IMR-90 (cell line): ENCODE results near the gene HSPG2. TPM values are rescaled to one million over a fixed set of nuclear protein-coding genes. Genes with fewer than 3 reads are reported as not detected.

Source experiments
- ATAC-seq: fragments of 200-7000 bp; cut with Tn5 transposase; 2 replicates; pipeline ENCODE4 v1.9.1; 2020; ENCODE audit warnings: low read depth, mild to moderate bottlenecking, moderate library complexity
- BruUV-seq: library from RNA; stranded (reverse); fragments of 400-500 nt; replicated peaks from 2 replicates; lab custom pipeline; 2021; lab: Mats Ljungman, UMichigan
- CTCF ChIA-PET: fragments of 300-600 bp; formaldehyde crosslinking; extraction: SDS; loops from one replicate; lab custom pipeline; 2021; ENCODE audit warnings: antibody characterized with exemption; lab: Yijun Ruan, JAX
- POLR2A ChIA-PET: fragments of 300-600 bp; sonication (Branson Sonifier 250); formaldehyde crosslinking; loops from one replicate; lab custom pipeline; 2022; ENCODE audit warnings: antibody characterized with exemption; ENCODE audit not compliant: unreplicated experiment; lab: Charles Lee
- DNase-seq: peaks from one replicate; pipeline ENCODE4 v3.0.0; 2013
- H2AFZ ChIP-seq: replicated peaks from 2 replicates; pipeline ENCODE3; 2013; ENCODE audit warnings: low read length, mild to moderate bottlenecking; ENCODE audit not compliant: poor library complexity
- H2AK5ac ChIP-seq: 2 replicates; pipeline ENCODE4 v1.6.1; 2013; ENCODE audit warnings: low read depth, low read length, inconsistent platforms
- H2AK9ac ChIP-seq: replicated peaks from 2 replicates; pipeline ENCODE3; 2013; ENCODE audit warnings: mild to moderate bottlenecking, low read depth, low read length, moderate library complexity; ENCODE audit not compliant: poor library complexity
- H2BK120ac ChIP-seq: 2 replicates; pipeline ENCODE4 v1.6.1; 2013; ENCODE audit warnings: low read depth, low read length, inconsistent platforms
- H2BK15ac ChIP-seq: 3 replicates; pipeline ENCODE4 v1.6.1; 2013; ENCODE audit warnings: low read depth, low read length, inconsistent platforms
- H2BK20ac ChIP-seq: 2 replicates; pipeline ENCODE4 v1.6.1; 2013; ENCODE audit warnings: low read depth, mild to moderate bottlenecking, inconsistent platforms, low read length, moderate library complexity
- H2BK5ac ChIP-seq: 2 replicates; pipeline ENCODE4 v1.6.1; 2013; ENCODE audit warnings: mild to moderate bottlenecking, low read depth, low read length, inconsistent platforms; ENCODE audit not compliant: poor library complexity, severe bottlenecking
- H3K14ac ChIP-seq: replicated peaks from 2 replicates; pipeline ENCODE4 v1.6.1; 2013; ENCODE audit warnings: low read depth, low read length, inconsistent platforms
- H3K18ac ChIP-seq: 2 replicates; pipeline ENCODE4 v1.6.1; 2013; ENCODE audit warnings: low read depth, low read length, control low read depth
- H3K23ac ChIP-seq: 2 replicates; pipeline ENCODE4 v1.6.1; 2013; ENCODE audit warnings: low read depth, low read length, inconsistent platforms
- H3K27ac ChIP-seq: 2 replicates; pipeline ENCODE4 v1.5.1; 2013; ENCODE audit warnings: mild to moderate bottlenecking, control low read depth, low read length; ENCODE audit not compliant: insufficient read depth
- H3K27me3 ChIP-seq: 2 replicates; pipeline ENCODE4 v1.6.1; 2013; ENCODE audit warnings: low read length; ENCODE audit not compliant: control insufficient read depth, insufficient read depth
- H3K36me3 ChIP-seq: 2 replicates; pipeline ENCODE4 v1.6.1; 2013; ENCODE audit warnings: low read length, mixed read lengths; ENCODE audit not compliant: control insufficient read depth, insufficient read depth
- H3K4ac ChIP-seq: 2 replicates; pipeline ENCODE4 v1.6.1; 2013; ENCODE audit warnings: low read depth, low read length, inconsistent platforms
- H3K4me1 ChIP-seq: 2 replicates; pipeline ENCODE4 v1.6.1; 2013; ENCODE audit warnings: low read length, mixed read lengths; ENCODE audit not compliant: control insufficient read depth, insufficient read depth
- H3K4me2 ChIP-seq: 2 replicates; pipeline ENCODE4 v1.6.1; 2013; ENCODE audit warnings: low read depth, mild to moderate bottlenecking, control low read depth, low read length, moderate library complexity
- H3K4me3 ChIP-seq: 2 replicates; pipeline ENCODE4 v1.5.1; 2013; ENCODE audit warnings: low read depth, mild to moderate bottlenecking, control low read depth, low read length, moderate library complexity; ENCODE audit not compliant: insufficient read depth
- H3K56ac ChIP-seq: 2 replicates; pipeline ENCODE4 v1.6.1; 2013; ENCODE audit warnings: low read length, inconsistent platforms; ENCODE audit not compliant: insufficient read depth; ENCODE audit errors: extremely low read depth
- H3K79me1 ChIP-seq, 2 experiments: 2 replicates each; pipeline ENCODE4 v1.6.1; 2013; ENCODE audit warnings: low read length in 2 of 2, inconsistent platforms in 1 of 2, low read depth in 1 of 2
- H3K9ac ChIP-seq: 2 replicates; pipeline ENCODE4 v1.6.1; 2013; ENCODE audit warnings: low read depth, low read length, control low read depth
- H3K9me1 ChIP-seq: 2 replicates; pipeline ENCODE4 v1.6.1; 2013; ENCODE audit warnings: low read length, inconsistent platforms; ENCODE audit not compliant: insufficient read depth
- H3K9me3 ChIP-seq: 2 replicates; pipeline ENCODE4 v1.6.1; 2013; ENCODE audit warnings: low read length; ENCODE audit not compliant: control insufficient read depth, insufficient read depth
- H4K20me1 ChIP-seq: 2 replicates; pipeline ENCODE4 v1.6.1; 2013; ENCODE audit warnings: low read length, inconsistent platforms; ENCODE audit not compliant: insufficient read depth
- H4K5ac ChIP-seq: 2 replicates; pipeline ENCODE4 v1.6.1; 2013; ENCODE audit warnings: mild to moderate bottlenecking, low read depth, low read length, control low read depth
- H4K8ac ChIP-seq, 2 experiments: 2 replicates each; pipeline ENCODE4 v1.6.1; 2013; ENCODE audit warnings: low read depth in 2 of 2, low read length in 2 of 2, control low read depth in 1 of 2, inconsistent platforms in 1 of 2
- H4K91ac ChIP-seq: 2 replicates; pipeline ENCODE4 v1.6.1; 2013; ENCODE audit warnings: low read depth, low read length, inconsistent platforms; ENCODE audit not compliant: insufficient read depth
- BHLHE40 ChIP-seq: fragments of 150-350 bp; IDR thresholded peaks from 2 replicates; pipeline ENCODE4 v1.6.1; 2016; ENCODE audit warnings: mild to moderate bottlenecking, low read depth, low read length
- CEBPB ChIP-seq: IDR thresholded peaks from 2 replicates; pipeline ENCODE4 v1.6.1; 2012; ENCODE audit warnings: low read depth, low read length, improper control_type of control experiment
- CHD1 ChIP-seq: IDR thresholded peaks from 2 replicates; pipeline ENCODE4 v1.6.1; 2012; ENCODE audit warnings: low read depth, low read length, improper control_type of control experiment
- CTCF ChIP-seq: conservative IDR thresholded peaks from 2 replicates; pipeline ENCODE4 v1.5.1; 2012; ENCODE audit warnings: mild to moderate bottlenecking, low read depth, low read length, improper control_type of control experiment
- ELK1 ChIP-seq: fragments of 150-350 bp; IDR thresholded peaks from 2 replicates; pipeline ENCODE4 v1.6.1; 2016; ENCODE audit warnings: low read depth, mild to moderate bottlenecking, low read length, moderate library complexity, borderline replicate concordance
- FOS ChIP-seq: fragments of 150-350 bp; IDR thresholded peaks from 2 replicates; pipeline ENCODE4 v1.6.1; 2016; ENCODE audit warnings: low read depth, low read length
- MAFK ChIP-seq: IDR thresholded peaks from 2 replicates; pipeline ENCODE4 v1.6.1; 2012; ENCODE audit warnings: low read depth, low read length, improper control_type of control experiment
- MAZ ChIP-seq: IDR thresholded peaks from 2 replicates; pipeline ENCODE4 v1.6.1; 2012; ENCODE audit warnings: low read depth, mild to moderate bottlenecking, low read length, improper control_type of control experiment, moderate library complexity, borderline replicate concordance
- MXI1 ChIP-seq: IDR thresholded peaks from 2 replicates; pipeline ENCODE4 v1.6.1; 2012; ENCODE audit warnings: low read depth, mild to moderate bottlenecking, low read length, moderate library complexity, borderline replicate concordance
- NFE2L2 ChIP-seq: fragments of 150-350 bp; IDR thresholded peaks from 2 replicates; pipeline ENCODE4 v1.6.1; 2016; ENCODE audit warnings: low read depth, mild to moderate bottlenecking, low read length
- POLR2A ChIP-seq: IDR thresholded peaks from 2 replicates; pipeline ENCODE4 v1.6.1; 2012; ENCODE audit warnings: mild to moderate bottlenecking, low read depth, low read length
- RAD21 ChIP-seq: IDR thresholded peaks from 2 replicates; pipeline ENCODE4 v1.6.1; 2012; ENCODE audit warnings: low read length, improper control_type of control experiment
- RCOR1 ChIP-seq: IDR thresholded peaks from 2 replicates; pipeline ENCODE4 v1.6.1; 2012; ENCODE audit warnings: mild to moderate bottlenecking, low read length, improper control_type of control experiment; ENCODE audit not compliant: insufficient replicate concordance
- RFX5 ChIP-seq: IDR thresholded peaks from 2 replicates; pipeline ENCODE4 v1.8.0; 2012; ENCODE audit warnings: low read depth, mild to moderate bottlenecking, low read length, moderate library complexity
- SMC3 ChIP-seq: fragments of 150-350 bp; IDR thresholded peaks from 2 replicates; pipeline ENCODE4 v1.6.1; 2016; ENCODE audit warnings: low read depth, mild to moderate bottlenecking, antibody characterized with exemption, low read length, moderate library complexity
- USF2 ChIP-seq: fragments of 150-350 bp; IDR thresholded peaks from 2 replicates; pipeline ENCODE4 v1.6.1; 2017; ENCODE audit warnings: mild to moderate bottlenecking, antibody characterized with exemption, low read length, low read depth
- WGBS, 2 experiments: methylation state at CpG; one replicate each; pipeline versions ENCODE4 v1.1.5 to v1.1.7; 2013; ENCODE audit warnings: missing lambda C conversion rate in 2 of 2; ENCODE audit not compliant: insufficient read length in 1 of 2; ENCODE audit errors: extremely low coverage in 2 of 2; 5-methylcytosine and 5-hydroxymethylcytosine counted together
- dilution Hi-C: fragments of 300-500 bp; cut with HindIII; formaldehyde crosslinking; loops from one replicate; pipeline ENCODE4 v1.14.3; 2018; ENCODE audit warnings: low sequenced_read_pairs; ENCODE audit not compliant: unreplicated experiment
- in situ Hi-C: fragments of 300-500 bp; cut with MboI; formaldehyde crosslinking; loops from 3 replicates; pipeline ENCODE4 v1.14.3; 2019; ENCODE audit warnings: low sequenced_read_pairs, inconsistent platforms, mixed read lengths
- intact Hi-C: fragments of 100-400 bp; cut with micrococcal nuclease; formaldehyde crosslinking; loops from 2 replicates; pipeline ENCODE4 v1.10.0; 2022
- polyA plus RNA-seq, 3 experiments: library from polyadenylated mRNA; depleted of rRNA; stranded (reverse); fragments of >200 nt; gene quantifications; 2 replicates each; pipeline ENCODE4 v1.2.3, GENCODE V29; 2012; ENCODE audit warnings: low replicate concordance in 1 of 3
- total RNA-seq: library from RNA; depleted of rRNA; stranded (reverse); fragments of >200 nt; gene quantifications from 2 replicates; pipeline ENCODE4 v1.2.3, GENCODE V29; 2012

Gene HSPG2
- total and polyA plus RNA-seq, 2 of the 4 experiments (the other 2 are of a cell fraction): 15.8 to 94.0 TPM

GRCh38 chr1:21830792-21831453 is 106.2 kb downstream of the HSPG2 start:
- H3K4me1 ChIP-seq: no peaks in the 10 kb centered on the region
- H2AK9ac ChIP-seq: peak overlapping the region; percentile 44
- DNase-seq (no peak), ATAC-seq (no peak)
- H4K8ac ChIP-seq: no peak overlapping the region
- no peak overlapping the region for H3K4ac ChIP-seq
- H3K23ac ChIP-seq: no peak overlapping the region
- H4K5ac ChIP-seq: no peak overlapping the region
- BruUV-seq: no TSS peak
- H2BK120ac ChIP-seq: no peak overlapping the region
- intact Hi-C loops: no loop called here
- H3K9ac ChIP-seq: no peak overlapping the region
- H3K36me3 ChIP-seq: peaks cover 80% of the 10 kb centered on the region
- dilution Hi-C loops: no loop called here
- CTCF ChIA-PET: no interaction called here
- no peaks in the 10 kb centered on the region for H3K27me3 ChIP-seq
- TF ChIP-seq USF2 (no peak), CEBPB (no peak), FOS (no peak), MAZ (no peak), MXI1 (no peak), CTCF (no peak), NFE2L2 (no peak), CHD1 (no peak), RAD21 (no peak), SMC3 (no peak), RCOR1 (no peak), RFX5 (no peak), BHLHE40 (no peak), ELK1 (no peak), MAFK (no peak), POLR2A (no peak)
- H3K27ac ChIP-seq: no peak overlapping the region
- no peak overlapping the region for H3K14ac ChIP-seq
- no peak overlapping the region for H2AK5ac ChIP-seq
- no peak overlapping the region for H2BK20ac ChIP-seq
- H3K18ac ChIP-seq: no peak overlapping the region
- no peak overlapping the region for H3K4me2 ChIP-seq
- H3K79me1 ChIP-seq: no peaks in the 10 kb centered on the region
- H3K56ac ChIP-seq: no peak overlapping the region
- H3K4me3 ChIP-seq: no peak overlapping the region
- H2AFZ ChIP-seq: no peak overlapping the region
- H3K9me3 ChIP-seq: peaks cover 9% of the 10 kb centered on the region; the same call in 1 of the 2 replicates
- 95% methylated on average over 14 of the region's 23 CpGs; no CpG with 5 or more reads in 1 of the 2 experiments for WGBS, 2 experiments
- no peak overlapping the region for H4K91ac ChIP-seq
- H4K20me1 ChIP-seq: no peaks in the 10 kb centered on the region; the same call in 1 of the 2 replicates
- H3K9me1 ChIP-seq: no peaks in the 10 kb centered on the region
- POLR2A ChIA-PET: no interaction called here
- H2BK5ac ChIP-seq: no peak overlapping the region
- in situ Hi-C loops: no loop called here
- no peak overlapping the region for H2BK15ac ChIP-seq
